Activated CD8-positive, alpha-beta T cell treated with anti-CD3 and anti-CD28 coated beads for 36 hours (primary cell): ENCODE results near the gene MTFR2. TPM values are rescaled to one million over a fixed set of nuclear protein-coding genes. Genes with fewer than 3 reads are reported as not detected.

ENCODE experiments used
- ATAC-seq: fragments of 200-7000 bp; cut with Tn5 transposase; one replicate; pipeline ENCODE4 v1.10.0; 2021; ENCODE audit warnings: mild to moderate bottlenecking, moderate library complexity
- CTCF ChIA-PET: fragments of 350-600 bp; sonication (Branson Sonifier 250); formaldehyde crosslinking; loops from one replicate; lab custom pipeline; 2021; ENCODE audit warnings: antibody characterized with exemption; lab: Charles Lee
- POLR2A ChIA-PET: fragments of 350-600 bp; sonication (Branson Sonifier 250); formaldehyde crosslinking; loops from one replicate; lab custom pipeline; 2021; ENCODE audit warnings: antibody characterized with exemption; lab: Charles Lee
- DNase-seq: peaks from one replicate; pipeline ENCODE4 v3.0.0-alpha.2; 2020
- H3K27ac Mint-ChIP-seq: one replicate; pipeline ENCODE4 v1.8.0; 2021; ENCODE audit warnings: mild to moderate bottlenecking, mixed read lengths
- H3K27me3 Mint-ChIP-seq: one replicate; pipeline ENCODE4 v1.8.0; 2021; ENCODE audit warnings: mixed read lengths
- H3K36me3 Mint-ChIP-seq: one replicate; pipeline ENCODE4 v1.8.0; 2021; ENCODE audit warnings: low read depth, mixed read lengths
- H3K4me1 Mint-ChIP-seq: one replicate; pipeline ENCODE4 v1.8.0; 2021; ENCODE audit warnings: low read depth, mixed read lengths
- H3K4me3 Mint-ChIP-seq: one replicate; pipeline ENCODE4 v1.8.0; 2021; ENCODE audit warnings: mild to moderate bottlenecking, moderate library complexity, mixed read lengths
- H3K9me3 Mint-ChIP-seq: one replicate; pipeline ENCODE4 v1.8.0; 2021; ENCODE audit warnings: mixed read lengths
- CTCF ChIP-seq: fragments of 200-600 bp; IDR thresholded peaks from one replicate; pipeline ENCODE4 v1.8.0; 2022; ENCODE audit warnings: antibody characterized with exemption, mild to moderate bottlenecking
- intact Hi-C: fragments of 100-400 bp; cut with micrococcal nuclease; formaldehyde crosslinking; loops from one replicate; pipeline ENCODE4 v1.10.0; 2022
- total RNA-seq, 2 experiments: library from RNA; stranded (reverse); gene quantifications; one replicate each; pipeline ENCODE4 v1.2.3, GENCODE V29; 2021

The MTFR2 gene
- total RNA-seq, 2 experiments from 2014 or later, result 20.9 to 23.9 TPM

GRCh38 chr6:136181861-136182260 is 68.2 kb downstream of the MTFR2 start:
- ATAC-seq (no peak), DNase-seq (no peak)
- Mint-ChIP-seq H3K27ac (no peak overlapping the region), H3K36me3 (no peaks in the 10 kb centered on the region), H3K4me1 (no peaks in the 10 kb centered on the region), H3K4me3 (no peak overlapping the region), H3K27me3 (peaks cover 2% of the 10 kb centered on the region), H3K9me3 (no peaks in the 10 kb centered on the region)
- POLR2A ChIA-PET, result interaction anchor here (1.0 kb wide), 1 partner anchor 20 kb away, joined by 3 read pairs; no protein-coding TSS in a partner anchor
- CTCF ChIA-PET, result interaction anchor here (1.0 kb wide), 1 partner anchor 14 kb away, joined by 3 read pairs; no protein-coding TSS in a partner anchor
- intact Hi-C loops, result no loop called here
- no peak for TF ChIP-seq CTCF

- ChIA-PET POLR2A (interaction anchor here (1.0 kb wide), 1 partner anchor 20 kb away, joined by 3 read pairs; no protein-coding TSS in a partner anchor), CTCF (no interaction called here)
- ATAC-seq, result no peak
- TF ChIP-seq CTCF, result no peak
- no peak for DNase-seq
- H3K4me1 Mint-ChIP-seq, result no peaks in the 10 kb centered on the region
- no peaks in the 10 kb centered on the region for H3K9me3 Mint-ChIP-seq
- intact Hi-C loops, result no loop called here
- no peak overlapping the region for H3K4me3 Mint-ChIP-seq
- peaks cover 2% of the 10 kb centered on the region for H3K27me3 Mint-ChIP-seq
- H3K27ac Mint-ChIP-seq, result no peak overlapping the region
- no peaks in the 10 kb centered on the region for H3K36me3 Mint-ChIP-seq
These were observed 68.6 kb downstream of the MTFR2 start for GRCh38 chr6:136181512-136181833.

Other genes starting within 250 kb of the MTFR2 start
- gene BCLAF1, start 39.5 kb upstream of the MTFR2 start, total RNA-seq, result 100 to 1,000 TPM; 128 to 137 TPM